ENCODE results near the gene CKMT1A. TPM values are rescaled to one million over a fixed set of nuclear protein-coding genes. Genes with fewer than 3 reads are reported as not detected.
"Not testable (repeated sequence)": the region's sequence is repeated elsewhere in the genome, so short reads cannot be mapped to it uniquely, and the experiment has no call there.

CKMT1A gene
- total RNA-seq, result not detected

GRCh38 chr15:43693148-43694022 lies at the start of gene CKMT1A:
Gene CKMT1A, plus strand, starts transcription at chr15:43693859. Its CDS starts 192 bp downstream, at chr15:43694051.
- H3K36me3 ChIP-seq; H3K27ac ChIP-seq; H3K9me3 ChIP-seq; H3K27me3 ChIP-seq; H3K4me1 ChIP-seq; DNase-seq (ENCODE audit: low spot score in 2 of 2); H3K4me3 ChIP-seq: not testable (repeated sequence)
- WGBS, 2 donors, result no CpG with 5 or more reads among the region's 43 CpGs

GRCh38 chr15:43648649-43649429 lies 44.8 kb upstream of the CKMT1A start, which contains the start of gene CATSPER2:
Gene CATSPER2, minus strand, starts transcription at chr15:43648844. Its CDS starts 783 bp downstream, at chr15:43648061.
- DNase-seq (ENCODE audit: low spot score in 2 of 2), result no peak
- H3K36me3 ChIP-seq, result peaks cover 0 to 46% (median 0%) of the 10 kb centered on the region in 3 donors
- WGBS, 2 donors, result 85 to 86% methylated on average over 63 to 72 of the region's 85 CpGs
- H3K9me3 ChIP-seq, result no peaks in the 10 kb centered on the region
- no peaks in the 10 kb centered on the region for H3K4me1 ChIP-seq
- no peak within 1 kb of the TSS for H3K27ac ChIP-seq
- TF ChIP-seq CTCF (IDR thresholded peaks at IDR 0.05), result no peak
- TF ChIP-seq EP300 (IDR thresholded peaks at IDR 0.05), result no peak
- no peak for TF ChIP-seq POLR2A (IDR thresholded peaks at IDR 0.05)
- no peak within 1 kb of the TSS for H3K4me3 ChIP-seq
- H3K27me3 ChIP-seq, result no peaks in the 10 kb centered on the region

GRCh38 chr15:43649430-43649926 lies 44.2 kb upstream of the CKMT1A start:
- H3K36me3 ChIP-seq, result peaks cover 0 to 46% (median 0%) of the 10 kb centered on the region in 3 donors
- H3K27ac ChIP-seq; H3K4me3 ChIP-seq; H3K9me3 ChIP-seq; DNase-seq (ENCODE audit: low spot score in 2 of 2); H3K27me3 ChIP-seq; H3K4me1 ChIP-seq: not testable (repeated sequence)
- 95% methylated on average over 16 of the region's 16 CpGs for WGBS, 2 donors

- H3K27ac ChIP-seq; DNase-seq (ENCODE audit: low spot score in 2 of 2); H3K4me1 ChIP-seq; H3K9me3 ChIP-seq; H3K4me3 ChIP-seq; H3K27me3 ChIP-seq: not testable (repeated sequence)
- WGBS, 2 donors, result 83% methylated on average over 1 of the region's 10 CpGs; no CpG with 5 or more reads in 1 of the 2 donors
- peaks cover 0 to 18% (median 0%) of the 10 kb centered on the region in 3 donors for H3K36me3 ChIP-seq
These were observed 33.9 kb upstream of the CKMT1A start for GRCh38 chr15:43659727-43660126.

GRCh38 chr15:43662293-43662692 lies 31.4 kb upstream of the CKMT1A start:
- no CpG with 5 or more reads among the region's 2 CpGs for WGBS, 2 donors
- H3K27me3 ChIP-seq; H3K27ac ChIP-seq; H3K4me3 ChIP-seq; DNase-seq (ENCODE audit: low spot score in 2 of 2); H3K4me1 ChIP-seq; H3K9me3 ChIP-seq: not testable (repeated sequence)
- H3K36me3 ChIP-seq, result peaks cover 0 to 13% (median 0%) of the 10 kb centered on the region in 3 donors

- H3K4me1 ChIP-seq; H3K36me3 ChIP-seq; H3K9me3 ChIP-seq; H3K27ac ChIP-seq; H3K4me3 ChIP-seq; DNase-seq (ENCODE audit: low spot score in 2 of 2); H3K27me3 ChIP-seq: not testable (repeated sequence)
- WGBS, 2 donors, result no CpG with 5 or more reads among the region's 8 CpGs
These were observed 30.3 kb upstream of the CKMT1A start for GRCh38 chr15:43663333-43663732.

- DNase-seq (ENCODE audit: low spot score in 2 of 2); H3K4me1 ChIP-seq; H3K27ac ChIP-seq; H3K36me3 ChIP-seq; H3K4me3 ChIP-seq; H3K9me3 ChIP-seq; H3K27me3 ChIP-seq: not testable (repeated sequence)
- WGBS, 2 donors, result no CpG with 5 or more reads among the region's 1 CpG
These were observed 27.5 kb upstream of the CKMT1A start for GRCh38 chr15:43666177-43666576.

GRCh38 chr15:43674175-43674574 lies 19.5 kb upstream of the CKMT1A start:
- WGBS, 2 donors, result no CpG with 5 or more reads among the region's 1 CpG
- not testable (repeated sequence) for H3K36me3 ChIP-seq; DNase-seq (ENCODE audit: low spot score in 2 of 2); H3K27ac ChIP-seq; H3K4me3 ChIP-seq; H3K4me1 ChIP-seq; H3K27me3 ChIP-seq; H3K9me3 ChIP-seq

GRCh38 chr15:43689604-43690301 lies 3.9 kb upstream of the CKMT1A start:
- H3K27me3 ChIP-seq; H3K4me3 ChIP-seq; H3K36me3 ChIP-seq; DNase-seq (ENCODE audit: low spot score in 2 of 2); H3K27ac ChIP-seq; H3K9me3 ChIP-seq; H3K4me1 ChIP-seq: not testable (repeated sequence)
- no CpG with 5 or more reads among the region's 54 CpGs for WGBS, 2 donors

- H3K9me3 ChIP-seq; DNase-seq (ENCODE audit: low spot score in 2 of 2); H3K36me3 ChIP-seq; H3K27me3 ChIP-seq; H3K27ac ChIP-seq; H3K4me1 ChIP-seq; H3K4me3 ChIP-seq: not testable (repeated sequence)
- no CpG with 5 or more reads among the region's 7 CpGs for WGBS, 2 donors
These were observed 980 bp upstream of the CKMT1A start for GRCh38 chr15:43692679-43693078.

Data from tibial nerve (tissue), 4 donors.